Activated CD8-positive, alpha-beta memory T cell treated with anti-CD3 and anti-CD28 coated beads for 48 hours (primary cell): ENCODE data around the gene SRRT.
"Not testable (repeated sequence)": the region's sequence is repeated elsewhere in the genome, so short reads cannot be mapped to it uniquely, and the experiment has no call there.

Source experiments
- DNase-seq, 3 experiments: peaks; one replicate each; pipeline ENCODE4 v3.0.0-alpha.2; 2020; ENCODE audit warnings: low read depth in 2 of 3, low spot score in 2 of 3

The SRRT gene

GRCh38 chr7:100921039-100921438, 46.1 kb downstream of the SRRT start:
- no peak for DNase-seq

DNA sequence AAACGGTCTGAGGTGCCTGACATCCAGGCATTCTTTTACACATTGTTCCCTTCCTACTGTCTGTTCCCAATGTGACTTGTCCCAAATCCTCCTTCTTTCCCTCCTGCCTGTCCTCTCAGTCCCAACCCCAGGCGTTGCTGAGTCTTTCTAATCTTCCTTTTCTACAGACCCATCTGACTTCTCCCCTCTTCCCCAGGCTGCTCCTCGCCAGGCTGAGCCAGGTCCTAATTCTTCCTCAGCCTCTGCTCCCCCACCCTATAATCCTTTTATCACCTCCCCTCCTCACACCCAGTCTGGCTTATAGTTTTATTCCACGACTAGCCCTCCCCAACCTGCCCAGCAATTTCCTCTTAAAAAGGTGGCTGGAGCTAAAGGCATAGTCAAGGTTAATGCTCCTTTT, 48.7 kb downstream of the SRRT start:
- DNase-seq: not testable (repeated sequence)

- DNase-seq: no peak
Measured at GRCh38 chr7:100929808-100930174, 54.9 kb downstream of the SRRT start.

DNA sequence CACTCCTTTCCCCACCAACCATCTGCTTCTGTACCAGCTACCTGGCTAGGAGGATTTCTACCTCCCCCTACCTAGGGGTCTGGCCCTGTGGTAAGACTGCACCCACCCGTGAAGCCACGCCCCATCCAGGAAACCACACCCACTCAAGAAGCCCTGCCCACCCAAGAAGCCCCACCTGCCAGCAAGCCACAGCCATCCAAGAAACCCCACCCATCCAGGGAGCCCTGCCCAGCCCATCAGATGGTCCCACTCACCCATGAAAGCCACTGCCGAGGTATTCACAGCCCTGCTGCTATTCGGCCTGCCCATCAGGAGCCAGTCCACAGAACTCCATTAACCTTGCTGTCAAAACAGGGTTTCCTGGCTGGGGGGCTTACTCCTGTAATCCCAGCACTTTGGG, 58.8 kb downstream of the SRRT start:
- DNase-seq: no peak

DNA sequence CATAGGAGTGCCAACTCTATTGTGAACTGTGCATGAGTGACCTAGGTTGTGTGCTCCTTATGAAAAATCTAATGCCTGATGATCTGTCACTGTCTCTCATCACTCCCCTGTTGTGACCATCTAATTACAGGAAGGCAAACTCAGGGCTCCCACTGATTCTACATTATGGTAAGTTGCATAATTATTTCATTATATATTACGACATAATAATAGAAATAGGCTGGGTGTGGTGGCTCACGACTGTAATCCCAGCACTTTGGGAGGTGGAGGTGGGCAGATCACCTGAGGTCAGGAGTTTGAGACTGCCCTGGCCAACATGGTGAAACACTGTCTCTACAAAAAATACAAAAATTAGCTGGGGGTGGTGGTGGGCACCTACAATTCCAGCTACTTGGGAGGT, 60.5 kb downstream of the SRRT start:
- not testable (repeated sequence) for DNase-seq

- DNase-seq: not testable (repeated sequence)
Measured at GRCh38 chr7:100936167-100936566, 61.3 kb downstream of the SRRT start.
